Fibroblast of the aortic adventitia (primary cell): Measurements from ENCODE around the gene CTSE. TPM values are rescaled to one million over a fixed set of nuclear protein-coding genes. Genes with fewer than 3 reads are reported as not detected.

ENCODE experiments used
- DNase-seq: peaks from one replicate; pipeline ENCODE4 v3.0.0-alpha.2; 2010; ENCODE audit warnings: low read depth
- H3K4me3 ChIP-seq: 2 replicates; pipeline ENCODE4 v1.5.1; 2011; ENCODE audit warnings: low read depth, mild to moderate bottlenecking, control low read depth, low read length, moderate library complexity
- total RNA-seq: library from RNA; depleted of rRNA; stranded (reverse); fragments of >200 nt; gene quantifications from 2 replicates; pipeline ENCODE4 v1.2.3, GENCODE V29; 2012; ENCODE audit warnings: low replicate concordance
- TF ChIP-seq, protein P1 (sequence below): IDR thresholded peaks from 2 replicates; pipeline ENCODE4 v1.5.1; 2011; ENCODE audit warnings: mild to moderate bottlenecking, low read length, control low read depth, inconsistent platforms; ENCODE audit not compliant: insufficient read depth

Gene CTSE
- total RNA-seq, 1 donor: not detected

DNA sequence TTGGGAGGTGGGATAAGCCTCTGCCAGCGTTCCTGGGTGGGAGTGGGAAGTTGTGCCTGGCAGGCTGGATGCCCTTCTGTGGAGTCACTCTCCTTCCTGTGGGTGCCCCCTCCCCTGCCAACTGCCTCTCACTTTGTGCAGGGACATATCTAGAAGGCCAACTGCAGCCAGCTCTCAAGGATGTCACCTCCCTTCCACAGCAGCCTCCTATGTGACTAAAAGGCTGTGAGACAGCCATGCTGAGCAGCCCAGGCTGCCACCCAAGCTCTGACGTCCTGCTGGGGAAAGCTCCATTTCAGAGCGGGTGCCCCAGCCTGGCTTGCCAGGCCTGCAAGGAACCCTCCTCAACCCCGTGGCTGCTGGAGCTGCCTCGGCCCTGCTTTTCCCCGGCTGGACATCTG lies 60.9 kb downstream of the CTSE start:
- H3K4me3 ChIP-seq: no peak overlapping the region
- DNase-seq: no peak
- TF ChIP-seq, protein P1, sequence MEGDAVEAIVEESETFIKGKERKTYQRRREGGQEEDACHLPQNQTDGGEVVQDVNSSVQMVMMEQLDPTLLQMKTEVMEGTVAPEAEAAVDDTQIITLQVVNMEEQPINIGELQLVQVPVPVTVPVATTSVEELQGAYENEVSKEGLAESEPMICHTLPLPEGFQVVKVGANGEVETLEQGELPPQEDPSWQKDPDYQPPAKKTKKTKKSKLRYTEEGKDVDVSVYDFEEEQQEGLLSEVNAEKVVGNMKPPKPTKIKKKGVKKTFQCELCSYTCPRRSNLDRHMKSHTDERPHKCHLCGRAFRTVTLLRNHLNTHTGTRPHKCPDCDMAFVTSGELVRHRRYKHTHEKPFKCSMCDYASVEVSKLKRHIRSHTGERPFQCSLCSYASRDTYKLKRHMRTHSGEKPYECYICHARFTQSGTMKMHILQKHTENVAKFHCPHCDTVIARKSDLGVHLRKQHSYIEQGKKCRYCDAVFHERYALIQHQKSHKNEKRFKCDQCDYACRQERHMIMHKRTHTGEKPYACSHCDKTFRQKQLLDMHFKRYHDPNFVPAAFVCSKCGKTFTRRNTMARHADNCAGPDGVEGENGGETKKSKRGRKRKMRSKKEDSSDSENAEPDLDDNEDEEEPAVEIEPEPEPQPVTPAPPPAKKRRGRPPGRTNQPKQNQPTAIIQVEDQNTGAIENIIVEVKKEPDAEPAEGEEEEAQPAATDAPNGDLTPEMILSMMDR: no peak

DNA sequence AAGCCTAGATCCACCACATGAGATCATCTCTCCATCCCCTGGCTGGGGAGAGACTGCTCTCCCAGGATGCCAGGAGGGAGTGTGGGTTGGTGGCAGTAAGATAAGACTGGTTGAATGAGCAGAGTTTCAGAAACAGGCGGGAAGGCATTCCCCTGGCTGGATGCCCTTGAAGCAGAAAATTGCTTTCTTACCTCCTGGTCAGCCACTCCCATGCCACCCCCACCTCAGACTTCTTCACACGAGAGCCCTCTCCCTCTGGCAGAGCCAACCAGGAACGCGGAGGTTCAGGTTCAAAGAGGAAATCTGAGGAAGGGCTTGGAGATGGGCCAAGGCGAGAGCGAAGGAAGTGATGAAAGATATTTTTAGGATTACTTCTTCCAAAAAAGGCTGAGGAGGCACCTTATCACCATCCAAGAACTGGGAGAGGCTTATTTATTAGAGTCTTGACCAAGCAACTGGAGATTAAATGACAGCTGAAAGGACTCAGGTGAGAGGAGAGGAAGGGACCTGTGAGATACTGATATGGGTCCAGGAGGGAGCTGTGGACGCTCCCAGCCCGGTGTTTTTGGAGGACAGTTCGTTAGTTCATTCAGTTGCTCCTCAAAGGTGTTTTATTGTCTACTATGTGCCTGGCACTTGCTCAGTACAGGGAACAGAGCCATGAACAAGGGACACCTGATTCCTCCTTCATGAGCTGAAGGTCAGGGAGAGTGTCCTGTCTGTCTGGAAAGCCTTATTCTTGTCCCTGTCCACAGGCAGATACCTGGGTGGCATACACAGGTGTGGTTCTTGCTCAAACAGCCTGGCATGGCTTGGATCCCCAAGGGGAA lies 61.5 kb downstream of the CTSE start:
- H3K4me3 ChIP-seq: no peak overlapping the region
- peak; percentile 52 for DNase-seq
- TF ChIP-seq, protein P1: no peak

- H3K4me3 ChIP-seq: no peak overlapping the region
- TF ChIP-seq, protein P1: no peak
- DNase-seq: peak; percentile 9
Measured at GRCh38 chr1:205961405-205961804, 62.3 kb downstream of the CTSE start.

- TF ChIP-seq, protein P1: no peak
- H3K4me3 ChIP-seq: no peak overlapping the region
- DNase-seq: no peak
Measured at GRCh38 chr1:205959789-205960188, 63.9 kb downstream of the CTSE start.

Other genes with a start within 250 kb of the CTSE start
- 13.7 and 28.2 TPM in 2 replicates for gene RAB29, start 248.4 kb downstream of the CTSE start, total RNA-seq
- gene SLC41A1, start 210.7 kb downstream of the CTSE start, total RNA-seq: 20.9 and 27.1 TPM in 2 replicates
- not detected in 2 replicates for gene PM20D1, start 173.8 kb downstream of the CTSE start, total RNA-seq
- gene SLC26A9, start 80.4 kb downstream of the CTSE start, total RNA-seq: not detected in 2 replicates
- 4.3 and 7.4 TPM in 2 replicates for gene RAB7B, start 20.5 kb downstream of the CTSE start, total RNA-seq
- not detected in 2 replicates for gene RHEX, start 29.3 kb upstream of the CTSE start, total RNA-seq
- gene AVPR1B, start 93.5 kb upstream of the CTSE start, total RNA-seq: not detected in 2 replicates
- 2.9 and 4.8 TPM in 2 replicates for gene FAM72A, start 178.9 kb upstream of the CTSE start, total RNA-seq
- 38.5 and 67.8 TPM in 2 replicates for gene SRGAP2, start 179.6 kb upstream of the CTSE start, total RNA-seq